ENCODE measurements around the gene FLAD1.

The FLAD1 gene

GRCh38 chr1:155018617-155019348, 35.6 kb downstream of the FLAD1 start:
- DNase-seq: no peak

DNA sequence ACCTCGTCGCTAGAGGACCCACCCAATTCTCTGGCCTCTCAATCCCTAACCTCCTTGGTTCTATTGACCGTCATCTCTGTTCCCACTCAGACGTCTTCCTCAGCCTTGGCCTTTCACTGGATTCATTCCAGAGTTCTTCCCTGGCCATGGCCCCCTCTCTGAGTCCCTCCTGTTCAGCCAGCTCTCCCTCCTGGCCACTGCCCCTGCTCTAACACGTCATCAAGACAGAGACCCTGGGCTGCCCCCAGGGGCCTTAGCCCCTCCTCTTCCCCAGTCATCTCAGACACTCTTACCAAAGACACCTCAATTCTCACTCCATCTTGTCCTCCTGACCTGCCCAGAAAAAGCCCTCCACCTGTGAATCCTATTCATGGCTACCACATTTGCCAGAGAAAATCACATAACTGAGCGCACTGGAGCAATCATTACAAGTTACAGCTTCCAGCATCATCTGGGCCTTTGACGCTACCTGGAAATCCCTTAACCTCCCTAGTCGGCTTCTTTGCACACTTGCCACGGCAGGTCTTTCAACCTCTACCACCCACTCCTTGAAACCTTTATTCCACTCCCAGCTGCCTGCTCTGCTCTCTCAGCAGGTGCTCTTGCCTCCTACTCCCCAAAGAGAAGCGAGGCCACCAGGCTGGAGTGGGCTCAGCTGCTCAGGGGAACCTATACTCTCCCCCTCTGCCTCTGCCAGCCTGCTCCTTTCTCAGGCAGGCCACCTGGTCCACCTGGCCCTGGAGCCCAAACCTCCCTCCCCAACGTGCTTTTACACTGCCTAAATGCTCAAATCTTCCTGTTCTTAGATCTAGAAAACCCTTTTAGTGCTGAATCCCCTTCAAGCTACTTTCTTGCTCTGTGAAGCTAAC, 36.5 kb downstream of the FLAD1 start:
- no peak for DNase-seq

- DNase-seq: no peak
These were observed 39.2 kb downstream of the FLAD1 start for GRCh38 chr1:155022136-155022926.

DNA sequence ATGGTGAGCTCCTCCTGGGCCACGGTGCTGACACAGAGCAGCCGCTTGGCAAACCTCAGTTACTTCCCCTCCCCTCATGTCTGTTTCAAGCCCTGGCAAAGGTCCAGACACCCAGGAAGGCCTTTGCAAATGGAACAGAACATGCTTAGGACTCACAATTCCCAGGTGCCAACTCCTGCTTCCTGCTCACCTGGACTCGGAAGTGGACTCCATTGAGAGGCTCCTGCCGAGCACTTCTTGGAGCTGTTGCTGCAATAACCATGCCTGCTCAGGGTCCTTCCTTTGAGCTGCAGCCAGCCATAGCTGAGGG, 39.7 kb downstream of the FLAD1 start:
- no peak for DNase-seq

DNA sequence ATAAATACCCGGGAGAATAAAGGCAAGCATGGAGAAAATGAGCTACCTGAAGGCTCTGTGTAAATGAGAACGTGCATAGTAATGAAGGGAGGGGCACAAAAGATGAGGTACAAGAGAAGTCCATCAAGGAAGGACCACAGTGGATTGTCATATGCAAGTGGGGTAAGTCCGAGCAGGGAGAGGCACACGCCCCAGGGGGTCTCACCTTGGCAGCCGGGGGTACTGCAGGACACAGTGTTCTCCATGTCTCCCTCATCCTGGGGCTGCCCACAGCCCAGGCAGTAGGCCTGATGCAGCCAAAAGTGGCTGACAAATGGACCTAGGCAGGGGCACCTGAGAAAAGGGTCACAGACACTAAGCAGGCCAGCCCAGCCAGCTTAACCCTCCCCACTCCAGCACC, 40.5 kb downstream of the FLAD1 start:
- DNase-seq: no peak

- DNase-seq: no peak
These were observed 41.2 kb downstream of the FLAD1 start for GRCh38 chr1:155024315-155024714.

DNA sequence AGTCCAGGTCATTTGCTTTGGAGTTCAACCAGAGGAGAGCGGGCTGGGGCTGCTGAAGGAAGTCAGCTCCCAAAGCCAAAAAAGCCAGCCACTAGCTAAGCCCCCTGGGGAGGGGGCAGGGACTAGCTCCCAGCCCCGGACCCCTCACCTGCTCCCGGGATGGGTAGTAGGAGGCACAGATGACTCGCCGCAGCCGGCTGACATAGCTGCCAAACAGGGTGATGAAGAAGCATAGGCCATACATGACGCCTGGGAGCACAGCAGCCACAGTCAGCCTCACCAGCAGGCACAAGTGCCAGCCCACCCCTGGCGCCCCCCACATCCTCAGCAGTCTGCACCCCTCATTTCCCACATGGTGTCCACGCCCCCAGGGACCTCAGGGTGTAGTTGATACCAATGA, 43.0 kb downstream of the FLAD1 start:
- no peak for DNase-seq

GRCh38 chr1:155026588-155026987, 43.4 kb downstream of the FLAD1 start:
- DNase-seq: no peak

GRCh38 chr1:155029513-155030242, 46.5 kb downstream of the FLAD1 start:
- DNase-seq: no peak

- no peak for DNase-seq
These were observed 47.2 kb downstream of the FLAD1 start for GRCh38 chr1:155030243-155030795.

DNA sequence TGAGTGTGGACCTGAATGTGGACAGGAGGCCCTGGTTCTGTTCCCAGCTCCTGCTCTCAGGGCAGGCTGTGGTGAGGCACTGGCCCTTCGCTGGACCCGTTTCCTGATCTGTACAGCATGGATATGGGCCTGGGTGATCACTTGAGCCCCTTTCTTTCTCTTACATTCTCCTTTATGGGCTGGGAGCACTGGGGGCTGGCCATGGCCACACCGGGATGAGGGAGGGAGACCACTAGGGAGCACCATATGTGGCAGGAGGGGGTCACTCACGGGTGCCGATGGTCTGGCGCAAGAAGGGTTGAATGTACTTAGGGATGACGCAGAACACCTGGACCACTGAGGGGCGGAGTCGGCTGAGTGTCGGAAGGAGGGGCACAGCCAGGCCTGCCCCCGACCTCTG, 47.8 kb downstream of the FLAD1 start:
- DNase-seq: no peak

DNA sequence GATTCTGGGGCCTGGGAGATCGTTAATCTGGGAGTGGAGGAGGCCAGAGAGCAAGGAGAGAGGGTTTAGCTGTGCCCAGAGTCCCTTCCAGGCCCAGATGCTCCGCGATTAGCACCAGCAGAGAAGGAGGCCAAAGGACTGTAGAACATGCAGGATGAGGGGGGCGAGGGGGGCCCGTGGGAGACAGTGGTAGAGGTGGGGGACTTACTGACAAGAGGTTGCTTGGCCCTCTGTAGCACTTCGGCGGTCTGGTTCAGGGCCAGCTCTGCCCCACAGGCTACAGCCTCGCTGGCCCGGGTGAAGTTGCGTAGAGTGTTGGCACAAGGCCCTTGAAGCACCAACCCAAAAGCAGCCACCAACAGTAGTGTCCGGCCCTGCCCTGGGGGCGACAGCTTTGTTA, 49.7 kb downstream of the FLAD1 start:
- no peak for DNase-seq

DNA sequence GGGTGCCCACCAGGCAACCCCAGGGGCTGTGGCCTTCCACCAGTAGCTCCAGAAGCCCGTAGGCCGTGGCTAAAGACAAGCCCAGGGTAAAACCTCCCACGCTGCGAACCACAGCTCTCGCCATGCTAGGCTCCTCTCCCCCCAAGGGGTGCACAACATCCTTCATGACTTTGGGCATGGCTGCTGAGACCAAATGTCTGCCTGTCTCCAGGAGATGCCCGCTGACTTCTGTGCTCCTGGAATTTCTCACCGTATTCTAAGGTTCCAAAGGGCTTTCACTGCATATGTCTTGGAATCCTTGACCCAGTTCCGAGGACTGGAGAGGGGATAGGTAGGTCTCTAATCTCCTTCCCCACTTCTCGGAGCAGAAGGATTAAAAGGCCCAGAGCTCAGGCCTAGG, 50.4 kb downstream of the FLAD1 start, which contains the start of the genes DCST1 and DCST2:
TSS of gene DCST1 (plus strand) at position 301 of the 400 bp plus-strand sequence. CDS start 213 bp downstream, outside the sequence.
TSS of gene DCST2 (minus strand) at position 258 of the 400 bp plus-strand sequence. CDS start at position 178, 80 bp downstream.
- DNase-seq: no peak

DNA sequence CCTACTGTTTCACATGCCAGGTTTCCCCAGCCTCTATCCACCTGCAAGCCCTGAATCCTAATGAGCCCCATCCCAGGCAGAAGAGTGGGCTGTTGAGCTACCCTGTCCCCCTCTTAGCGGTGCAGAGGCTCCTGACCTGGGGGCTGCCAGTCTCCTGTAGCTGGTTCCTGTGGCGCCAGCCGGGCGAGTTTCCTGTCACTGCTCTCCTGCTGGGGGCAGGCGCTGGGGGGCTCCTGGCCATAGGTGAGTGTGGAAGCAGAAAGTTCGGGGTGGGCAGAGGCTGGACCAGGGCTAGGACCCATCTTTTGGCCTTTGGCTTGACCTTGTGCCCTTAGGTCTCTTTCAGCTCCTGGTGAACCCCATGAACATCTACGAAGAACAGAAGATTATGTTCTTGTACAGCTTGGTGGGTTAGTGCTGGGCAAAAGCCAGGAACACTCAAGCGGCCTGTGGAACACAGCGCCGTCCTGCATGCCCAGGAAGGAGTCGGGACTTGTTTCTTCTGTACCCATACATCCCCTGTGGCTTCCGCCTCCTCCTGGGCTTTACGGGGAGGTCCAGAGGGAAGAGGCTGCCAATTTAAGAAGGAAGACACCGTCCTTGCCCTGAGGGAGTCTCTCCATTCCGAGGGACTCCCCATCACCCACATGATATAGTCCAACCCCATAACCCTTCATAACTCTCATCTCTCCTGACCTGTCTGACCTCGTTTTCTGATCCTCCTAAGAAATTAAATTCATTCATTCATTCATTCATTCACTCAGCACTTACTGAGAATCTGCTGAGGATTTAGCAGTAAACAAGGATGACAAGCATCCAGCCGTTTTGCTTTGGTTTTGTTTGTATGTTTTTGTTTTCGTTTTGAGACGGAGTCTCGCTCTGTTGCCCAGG, 51.4 kb downstream of the FLAD1 start:
- DNase-seq: no peak

- DNase-seq: no peak
These were observed 52.8 kb downstream of the FLAD1 start for GRCh38 chr1:155035936-155036335.

DNA sequence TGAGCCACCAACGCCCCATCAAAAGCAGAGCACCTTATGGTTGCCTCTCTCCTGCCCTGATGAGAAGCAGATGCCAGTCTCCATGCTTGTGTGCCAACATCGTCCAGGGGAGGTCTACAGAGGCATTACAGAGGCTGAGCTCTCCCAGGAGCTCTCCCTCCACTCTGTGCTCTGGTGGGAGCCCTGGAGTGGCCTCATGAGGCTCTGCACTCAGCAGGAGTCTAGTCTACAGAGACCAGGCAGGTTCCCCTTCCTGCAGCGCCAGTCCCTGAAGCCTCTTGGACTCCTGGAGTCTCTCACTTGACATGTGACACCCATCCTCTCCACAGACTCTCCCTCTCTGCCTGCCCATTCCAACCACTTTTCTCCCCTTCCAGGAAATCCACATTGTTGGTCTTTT, 53.9 kb downstream of the FLAD1 start:
- DNase-seq: no peak

GRCh38 chr1:155037851-155038441, 54.8 kb downstream of the FLAD1 start:
- DNase-seq: no peak

GRCh38 chr1:155038602-155039307, 55.6 kb downstream of the FLAD1 start:
- no peak for DNase-seq

GRCh38 chr1:155039308-155039669, 56.1 kb downstream of the FLAD1 start:
- DNase-seq: no peak

Measured in activated T-cell treated with anti-CD3 and anti-CD28 coated beads for 4 hours (primary cell).